Liver (tissue), 9 donors: Measurements from ENCODE around the gene OR10G3. TPM values are rescaled to one million over a fixed set of nuclear protein-coding genes. Genes with fewer than 3 reads are reported as not detected.

ENCODE experiments used
- DNase-seq: peaks from one replicate; pipeline ENCODE4 v3.0.0-alpha.2; 2017; ENCODE audit warnings: low spot score
- H3K27ac ChIP-seq, 2 donors: one replicate each; pipeline ENCODE4 v1.7.0; 2013; ENCODE audit warnings: inconsistent platforms in 2 of 2, low read length in 2 of 2, control low read depth in 1 of 2, low read depth in 1 of 2, mild to moderate bottlenecking in 1 of 2
- H3K27me3 ChIP-seq, 4 donors: one replicate each; pipeline versions ENCODE4 v1.6.1 to v1.7.0; 2013; ENCODE audit warnings: low read length in 3 of 4, inconsistent platforms in 1 of 4, mild to moderate bottlenecking in 1 of 4, moderate library complexity in 1 of 4; ENCODE audit not compliant: control insufficient read depth in 4 of 4, insufficient read depth in 4 of 4
- H3K36me3 ChIP-seq, 4 donors: one replicate each; pipeline versions ENCODE4 v1.6.1 to v1.7.0; 2013; ENCODE audit warnings: low read length in 3 of 4, mild to moderate bottlenecking in 3 of 4, low read depth in 1 of 4, moderate library complexity in 1 of 4; ENCODE audit not compliant: control insufficient read depth in 4 of 4, insufficient read depth in 3 of 4
- H3K4me1 ChIP-seq, 4 donors: one replicate each; pipeline versions ENCODE4 v1.6.1 to v1.7.0; 2013; ENCODE audit warnings: low read length in 3 of 4, mild to moderate bottlenecking in 3 of 4, moderate library complexity in 1 of 4; ENCODE audit not compliant: control insufficient read depth in 4 of 4, insufficient read depth in 4 of 4
- H3K4me3 ChIP-seq, 3 donors: one replicate each; pipeline versions ENCODE4 v1.6.1 to v1.7.0; 2013; ENCODE audit warnings: low read length in 3 of 3, control low read depth in 1 of 3, low read depth in 1 of 3, mild to moderate bottlenecking in 1 of 3
- H3K9ac ChIP-seq, 2 donors: one replicate each; pipeline ENCODE4 v1.7.0; 2013; ENCODE audit warnings: low read length in 2 of 2, mild to moderate bottlenecking in 2 of 2, moderate library complexity in 2 of 2, control low read depth in 1 of 2, low read depth in 1 of 2
- H3K9me3 ChIP-seq, 4 donors: one replicate each; pipeline versions ENCODE4 v1.6.1 to v1.7.0; 2013; ENCODE audit warnings: low read length in 3 of 4; ENCODE audit not compliant: control insufficient read depth in 4 of 4
- ATF3 ChIP-seq: IDR thresholded peaks from 2 replicates; pipeline ENCODE4 v1.6.1; 2016; ENCODE audit warnings: antibody characterized with exemption
- CTCF ChIP-seq: fragments of 150-350 bp; IDR thresholded peaks from 2 replicates; pipeline ENCODE4 v1.5.1; 2017; ENCODE audit warnings: improper control_type of control experiment, low read depth, low read length; ENCODE audit not compliant: missing input control
- EGR1 ChIP-seq, 2 donors: IDR thresholded peaks; 2 replicates each; pipeline ENCODE4 v1.6.1; 2016 to 2018; ENCODE audit warnings: antibody characterized with exemption in 2 of 2, low read depth in 2 of 2
- FOXA1 ChIP-seq: IDR thresholded peaks from 2 replicates; pipeline ENCODE4 v1.6.1; 2016; ENCODE audit warnings: antibody characterized with exemption
- FOXA2 ChIP-seq: IDR thresholded peaks from 2 replicates; pipeline ENCODE4 v1.6.1; 2016; ENCODE audit warnings: antibody characterized with exemption
- GABPA ChIP-seq, 2 donors: IDR thresholded peaks in 1 of 2; conservative IDR thresholded peaks in 1 of 2; 2 replicates each; pipeline ENCODE4 v1.6.1; 2016; ENCODE audit warnings: antibody characterized with exemption in 2 of 2, mild to moderate bottlenecking in 1 of 2, moderate library complexity in 1 of 2
- HNF4A ChIP-seq, 2 donors: conservative IDR thresholded peaks; 2 replicates each; pipeline ENCODE4 v1.6.1; 2016; ENCODE audit warnings: antibody characterized with exemption in 2 of 2, mild to moderate bottlenecking in 2 of 2
- HNF4G ChIP-seq: IDR thresholded peaks from 2 replicates; pipeline ENCODE4 v1.6.1; 2016; ENCODE audit warnings: antibody characterized with exemption
- JUND ChIP-seq, 2 donors: IDR thresholded peaks; 2 replicates each; pipeline ENCODE4 v1.6.1; 2016; ENCODE audit warnings: antibody characterized with exemption in 2 of 2
- NR2F2 ChIP-seq: IDR thresholded peaks from 2 replicates; pipeline ENCODE4 v1.6.1; 2016; ENCODE audit warnings: antibody characterized with exemption
- RAD21 ChIP-seq, 2 donors: IDR thresholded peaks; 2 replicates each; pipeline ENCODE4 v1.6.1; 2016; ENCODE audit warnings: antibody characterized with exemption in 2 of 2, mild to moderate bottlenecking in 2 of 2
- RXRA ChIP-seq, 2 donors: IDR thresholded peaks; 2 replicates each; pipeline ENCODE4 v1.6.1; 2017 to 2018; ENCODE audit warnings: antibody characterized with exemption in 2 of 2, mild to moderate bottlenecking in 1 of 2
- SP1 ChIP-seq: IDR thresholded peaks from 2 replicates; pipeline ENCODE4 v1.6.1; 2018; ENCODE audit warnings: antibody characterized with exemption, mild to moderate bottlenecking
- TAF1 ChIP-seq: conservative IDR thresholded peaks from 2 replicates; pipeline ENCODE4 v1.6.1; 2016; ENCODE audit warnings: antibody characterized with exemption, mild to moderate bottlenecking
- YY1 ChIP-seq: IDR thresholded peaks from 2 replicates; pipeline ENCODE4 v1.6.1; 2016; ENCODE audit warnings: antibody characterized with exemption, mild to moderate bottlenecking
- ZBTB33 ChIP-seq: IDR thresholded peaks from 2 replicates; pipeline ENCODE4 v1.6.1; 2016; ENCODE audit warnings: antibody characterized with exemption
- WGBS: extraction: QIAGEN DNeasy Blood & Tissue Kit; methylation state at CpG from one replicate; pipeline ENCODE4 v1.1.7; 2013; 5-methylcytosine and 5-hydroxymethylcytosine counted together
- polyA plus RNA-seq, 2 donors: library from polyadenylated mRNA; stranded (reverse) in 1 of 2; unstranded in 1 of 2; fragments of 200-250 nt in 1 of 2; fragments of >200 nt in 1 of 2; fragmentation: Nextera tagmentation in 1 of 2; extraction: Ambion mirVana in 1 of 2; gene quantifications; one replicate each; pipeline versions ENCODE4 v1.2.1 to v1.2.3, GENCODE V29; 2013 to 2015
- total RNA-seq, 2 donors: library from RNA; depleted of rRNA; stranded (reverse); fragments of >200 nt; gene quantifications; one replicate each; pipeline ENCODE4 v1.2.3, GENCODE V29; 2014
- TF ChIP-seq, protein P1 (sequence below): IDR thresholded peaks from 2 replicates; pipeline ENCODE4 v1.6.1; 2016; ENCODE audit warnings: antibody characterized with exemption
- TF ChIP-seq, protein P2 (sequence below): IDR thresholded peaks from 2 replicates; pipeline ENCODE4 v1.6.1; 2016; ENCODE audit warnings: antibody characterized with exemption, mild to moderate bottlenecking
- donor health status: healthy.
- donor health status: healthy.
- donor health status: healthy.
- donor health status: healthy.
- donor health status: healthy.

Gene OR10G3
- total and polyA plus RNA-seq, 4 donors: not detected

GRCh38 chr14:21589317-21589716 lies 9.4 kb upstream of the OR10G3 start:
- 76% methylated on average over 4 of the region's 4 CpGs for WGBS
- H3K9me3 ChIP-seq: peaks cover 3 to 16% (median 5%) of the 10 kb centered on the region in 4 donors

More at GRCh38 chr14:21589317-21589716, 9.4 kb upstream of the OR10G3 start:
- DNase-seq: no peak
- H3K36me3 ChIP-seq: no peaks in the 10 kb centered on the region
- H3K27me3 ChIP-seq: no peaks in the 10 kb centered on the region
- no peak overlapping the region for H3K4me3 ChIP-seq
- no peak overlapping the region for H3K9ac ChIP-seq
- no peaks in the 10 kb centered on the region for H3K4me1 ChIP-seq
- TF ChIP-seq FOXA2 (no peak), SP1 (no peak), GABPA (IDR thresholded peaks at IDR 0.05 in 1 of 2, conservative IDR thresholded peaks at IDR 0.05 in 1 of 2) (no peak), EGR1 (IDR thresholded peaks at IDR 0.05; ENCODE audit: low read depth in 2 of 2) (no peak), JUND (IDR thresholded peaks at IDR 0.05) (no peak), HNF4G (no peak), ATF3 (no peak), NR2F2 (no peak), CTCF (no peak), TAF1 (no peak), YY1 (no peak), ZBTB33 (no peak), FOXA1 (no peak), RAD21 (IDR thresholded peaks at IDR 0.05) (no peak), RXRA (IDR thresholded peaks at IDR 0.05) (no peak), HNF4A (conservative IDR thresholded peaks at IDR 0.05) (no peak)
- TF ChIP-seq, protein P1, sequence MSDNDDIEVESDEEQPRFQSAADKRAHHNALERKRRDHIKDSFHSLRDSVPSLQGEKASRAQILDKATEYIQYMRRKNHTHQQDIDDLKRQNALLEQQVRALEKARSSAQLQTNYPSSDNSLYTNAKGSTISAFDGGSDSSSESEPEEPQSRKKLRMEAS: no peak
- TF ChIP-seq, protein P2, sequence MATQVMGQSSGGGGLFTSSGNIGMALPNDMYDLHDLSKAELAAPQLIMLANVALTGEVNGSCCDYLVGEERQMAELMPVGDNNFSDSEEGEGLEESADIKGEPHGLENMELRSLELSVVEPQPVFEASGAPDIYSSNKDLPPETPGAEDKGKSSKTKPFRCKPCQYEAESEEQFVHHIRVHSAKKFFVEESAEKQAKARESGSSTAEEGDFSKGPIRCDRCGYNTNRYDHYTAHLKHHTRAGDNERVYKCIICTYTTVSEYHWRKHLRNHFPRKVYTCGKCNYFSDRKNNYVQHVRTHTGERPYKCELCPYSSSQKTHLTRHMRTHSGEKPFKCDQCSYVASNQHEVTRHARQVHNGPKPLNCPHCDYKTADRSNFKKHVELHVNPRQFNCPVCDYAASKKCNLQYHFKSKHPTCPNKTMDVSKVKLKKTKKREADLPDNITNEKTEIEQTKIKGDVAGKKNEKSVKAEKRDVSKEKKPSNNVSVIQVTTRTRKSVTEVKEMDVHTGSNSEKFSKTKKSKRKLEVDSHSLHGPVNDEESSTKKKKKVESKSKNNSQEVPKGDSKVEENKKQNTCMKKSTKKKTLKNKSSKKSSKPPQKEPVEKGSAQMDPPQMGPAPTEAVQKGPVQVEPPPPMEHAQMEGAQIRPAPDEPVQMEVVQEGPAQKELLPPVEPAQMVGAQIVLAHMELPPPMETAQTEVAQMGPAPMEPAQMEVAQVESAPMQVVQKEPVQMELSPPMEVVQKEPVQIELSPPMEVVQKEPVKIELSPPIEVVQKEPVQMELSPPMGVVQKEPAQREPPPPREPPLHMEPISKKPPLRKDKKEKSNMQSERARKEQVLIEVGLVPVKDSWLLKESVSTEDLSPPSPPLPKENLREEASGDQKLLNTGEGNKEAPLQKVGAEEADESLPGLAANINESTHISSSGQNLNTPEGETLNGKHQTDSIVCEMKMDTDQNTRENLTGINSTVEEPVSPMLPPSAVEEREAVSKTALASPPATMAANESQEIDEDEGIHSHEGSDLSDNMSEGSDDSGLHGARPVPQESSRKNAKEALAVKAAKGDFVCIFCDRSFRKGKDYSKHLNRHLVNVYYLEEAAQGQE: no peak
- no peak overlapping the region for H3K27ac ChIP-seq
